ENCODE results near the gene LRRC4C. TPM values are rescaled to one million over a fixed set of nuclear protein-coding genes. Genes with fewer than 3 reads are reported as not detected.

LRRC4C gene
- total and polyA plus RNA-seq, 10 of the 15 experiments (the other 5 are each of a cell fraction or from before 2014, with no cell fraction given): 1.5 TPM; not detected in 9

DNA sequence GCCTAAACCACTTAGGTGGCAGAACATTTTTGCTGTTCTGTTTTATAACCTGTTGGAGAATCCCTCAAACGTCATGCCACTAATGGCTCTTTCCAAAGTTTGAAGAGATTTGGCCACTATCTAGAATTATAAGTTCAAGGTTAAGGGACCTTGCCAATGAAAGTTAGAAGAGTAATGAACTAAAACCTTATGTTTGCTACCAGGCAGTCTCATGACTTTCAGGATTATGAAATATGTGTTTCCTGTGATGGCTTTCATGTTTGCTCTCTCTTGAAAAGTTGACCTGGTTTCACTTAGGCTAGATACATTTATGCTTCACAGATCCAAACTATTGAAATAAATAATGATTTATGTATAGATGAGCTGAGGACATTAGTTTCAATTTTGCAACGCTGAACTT lies 340.0 kb downstream of the LRRC4C start:
- Histone ChIP-seq H3K4me1 (ENCODE audit: control insufficient read depth, insufficient read depth, low read length) (no peaks in the 10 kb centered on the region), H3K9ac (ENCODE audit: control insufficient read depth, insufficient read depth, low read length) (no peak overlapping the region), H3K36me3 (ENCODE audit: control insufficient read depth in 2 of 2, insufficient read depth in 2 of 2, low read length in 1 of 2) (no peaks in the 10 kb centered on the region), H3K4me3 (no peak overlapping the region), H2AFZ (ENCODE audit: control insufficient read depth, low read depth, low read length) (no peak overlapping the region), H3K79me2 (ENCODE audit: control insufficient read depth, insufficient read depth, low read length) (no peaks in the 10 kb centered on the region), H3K27me3 (replicated peaks in 1 of 2; ENCODE audit: control insufficient read depth in 2 of 2, insufficient read depth in 2 of 2, low read length in 1 of 2) (no peaks in the 10 kb centered on the region), H3K4me2 (ENCODE audit: control insufficient read depth, insufficient read depth) (no peak overlapping the region), H3K9me3 (replicated peaks; ENCODE audit: control insufficient read depth, insufficient read depth, low read length) (no peaks in the 10 kb centered on the region), H4K20me1 (ENCODE audit: control insufficient read depth, insufficient read depth) (no peaks in the 10 kb centered on the region), H3K27ac (ENCODE audit: control insufficient read depth, insufficient read depth) (no peak overlapping the region)
- in situ Hi-C loops (cut with MboI): no loop called here
- WGBS (ENCODE audit: insufficient coverage, insufficient replicate concordance, low lambda C conversion rate, missing lambda C conversion rate): 0% methylated on average over 2 of the region's 2 CpGs
- ATAC-seq (peak; percentile 74), FAIRE-seq (no peak), DNase-seq (ENCODE audit: low read depth, low spot score) (no peak)
- ChIA-PET POLR2A (interaction anchor here (0.6 kb wide), 1 partner anchor 76 kb away, joined by 3 read pairs; no protein-coding TSS in a partner anchor), SMC1A (ENCODE audit: uncharacterized antibody, unreplicated experiment) (interaction anchor here (1.5 to 1.9 kb wide), 2 partner anchors 12 to 19 kb away, joined by 3 to 5 read pairs; no protein-coding TSS in a partner anchor), RAD21 (ENCODE audit: unreplicated experiment) (no interaction called here), CTCF (no interaction called here)
- TF ChIP-seq RFX5 (IDR thresholded peaks at IDR 0.05; ENCODE audit: low read depth, low read length): no peak
- no TSS peak for BruUV-seq (replicated peaks)
- intact Hi-C loops (cut with micrococcal nuclease; ENCODE audit: unreplicated experiment): no loop called here

DNA sequence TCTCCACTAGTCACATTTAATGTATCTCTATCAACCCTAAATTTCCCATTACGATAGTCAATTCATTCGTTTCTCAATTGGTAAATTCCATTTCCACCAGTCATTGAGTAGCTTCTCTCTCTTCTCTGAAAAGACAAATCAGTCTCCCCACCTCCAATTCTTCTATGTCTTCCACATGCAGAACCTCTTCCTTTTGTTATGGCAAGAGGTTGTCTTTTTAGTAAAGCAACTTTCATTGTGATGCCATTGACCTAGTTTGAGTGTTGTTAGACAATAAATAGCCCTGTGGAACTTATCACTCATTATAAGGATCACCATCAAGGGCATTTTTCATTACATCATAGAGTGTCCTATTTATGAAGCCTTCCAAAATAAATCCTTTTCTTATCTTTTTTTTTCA lies 340.9 kb downstream of the LRRC4C start:
- H3K4me1 ChIP-seq (ENCODE audit: control insufficient read depth, insufficient read depth, low read length): no peaks in the 10 kb centered on the region
- 67% methylated on average over 2 of the region's 2 CpGs for whole genome bisulfite sequencing (ENCODE audit: insufficient coverage, insufficient replicate concordance, low lambda C conversion rate, missing lambda C conversion rate)
- H3K36me3 ChIP-seq (ENCODE audit: control insufficient read depth in 2 of 2, insufficient read depth in 2 of 2, low read length in 1 of 2): no peaks in the 10 kb centered on the region
- H4K20me1 ChIP-seq (ENCODE audit: control insufficient read depth, insufficient read depth): no peaks in the 10 kb centered on the region
- ChIA-PET SMC1A (ENCODE audit: uncharacterized antibody, unreplicated experiment) (interaction anchor here (1.5 to 1.9 kb wide), 2 partner anchors 11 to 18 kb away, joined by 3 to 5 read pairs; no protein-coding TSS in a partner anchor), POLR2A (interaction anchor here (1.2 kb wide), 1 partner anchor 19 kb away, joined by 3 read pairs; no protein-coding TSS in a partner anchor), CTCF (no interaction called here), RAD21 (ENCODE audit: unreplicated experiment) (no interaction called here)
- BruUV-seq (replicated peaks): no TSS peak
- FAIRE-seq: no peak
- no peak overlapping the region for H3K4me3 ChIP-seq
- no peaks in the 10 kb centered on the region for H3K9me3 ChIP-seq (replicated peaks; ENCODE audit: control insufficient read depth, insufficient read depth, low read length)
- no peaks in the 10 kb centered on the region for H3K27me3 ChIP-seq (replicated peaks in 1 of 2; ENCODE audit: control insufficient read depth in 2 of 2, insufficient read depth in 2 of 2, low read length in 1 of 2)
- DNase-seq (ENCODE audit: low read depth, low spot score): no peak
- H3K4me2 ChIP-seq (ENCODE audit: control insufficient read depth, insufficient read depth): no peak overlapping the region
- ATAC-seq: no peak
- H3K27ac ChIP-seq (ENCODE audit: control insufficient read depth, insufficient read depth): no peak overlapping the region
- H3K9ac ChIP-seq (ENCODE audit: control insufficient read depth, insufficient read depth, low read length): no peak overlapping the region
- intact Hi-C loops (cut with micrococcal nuclease; ENCODE audit: unreplicated experiment): no loop called here
- in situ Hi-C loops (cut with MboI): no loop called here
- no peak for TF ChIP-seq TCF12 (IDR thresholded peaks at IDR 0.05; ENCODE audit: low read depth, low read length)
- TF ChIP-seq RB1 (IDR thresholded peaks at IDR 0.05; ENCODE audit: borderline replicate concordance): no peak
- no peak for TF ChIP-seq TCF3 (IDR thresholded peaks at IDR 0.05; ENCODE audit: borderline replicate concordance, insufficient read depth, low read depth, low read length)
- TF ChIP-seq HDGF (IDR thresholded peaks at IDR 0.05): no peak
- no peaks in the 10 kb centered on the region for H3K79me2 ChIP-seq (ENCODE audit: control insufficient read depth, insufficient read depth, low read length)
- no peak overlapping the region for H2AFZ ChIP-seq (ENCODE audit: control insufficient read depth, low read depth, low read length)
